ENCODE measurements around the gene SHC4. TPM values are rescaled to one million over a fixed set of nuclear protein-coding genes. Genes with fewer than 3 reads are reported as not detected.

The SHC4 gene
- total and polyA plus RNA-seq, 2 of the 13 experiments (the other 11 are each of a cell fraction or from before 2014, with no cell fraction given): 0.04 TPM; not detected in 1

DNA sequence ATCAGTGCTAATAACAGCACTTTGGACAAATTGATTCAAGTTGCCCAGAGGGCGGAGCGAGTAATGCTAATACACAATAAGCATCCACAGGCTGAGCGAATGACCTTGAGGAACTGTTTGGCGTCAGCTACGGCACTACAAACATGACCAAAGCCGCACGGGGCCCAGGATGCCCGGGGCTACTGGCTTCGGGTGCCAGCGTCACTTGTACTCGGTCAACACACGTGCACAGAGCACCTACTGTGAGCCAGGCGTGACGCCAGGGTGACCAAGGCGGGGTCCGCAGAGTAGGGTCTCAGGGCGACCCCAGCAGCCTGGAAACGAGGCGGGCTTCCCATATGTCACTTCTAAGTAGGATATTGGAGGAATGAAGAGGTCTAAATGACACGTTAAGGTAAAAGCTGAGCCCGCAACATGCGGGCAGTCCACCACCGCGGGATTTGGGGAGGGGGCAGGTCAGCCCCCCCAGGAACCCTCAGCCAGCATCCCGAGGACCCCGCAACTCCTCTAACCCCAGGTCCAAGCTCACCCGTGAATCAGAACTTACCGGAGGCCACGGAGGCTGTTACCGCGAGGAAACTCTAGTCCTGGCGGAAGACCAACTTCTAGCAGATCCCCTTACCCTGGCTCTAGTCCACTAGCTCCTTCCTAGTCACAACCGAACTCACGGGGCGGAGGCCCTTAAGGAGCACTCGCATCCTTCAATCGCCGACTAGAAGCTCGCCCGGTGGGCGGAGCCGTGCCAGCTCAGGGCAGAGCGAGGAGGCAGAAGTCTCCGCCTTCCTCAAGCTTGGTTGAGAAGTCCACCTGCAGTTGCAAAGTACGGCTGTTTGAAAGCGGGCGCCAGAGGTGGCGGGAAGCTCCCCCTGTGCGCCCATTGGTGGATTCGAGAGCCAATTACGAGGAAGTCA, 153.1 kb downstream of the SHC4 start, which contains the start of gene CEP152 (continued):
- TF ChIP-seq ZNF607 (CRISPR knock-in tag; IDR thresholded peaks at IDR 0.05; ENCODE audit: borderline replicate concordance) (0 out of 2 replicates have a peak, but pooled peaks have one; percentile 44), ZNF234 (CRISPR knock-in tag; conservative IDR thresholded peaks at IDR 0.05) (no peak), STAG1 (CRISPR knock-in tag; IDR thresholded peaks at IDR 0.05) (no peak), ZNF777 (CRISPR knock-in tag; IDR thresholded peaks at IDR 0.05) (no peak), KLF16 (CRISPR knock-in tag; IDR thresholded peaks at IDR 0.05) (peak in 1 of 2 experiments; percentile 86; a peak in 2 of 4 replicates), ATF7-NPFF (CRISPR knock-in tag; IDR thresholded peaks at IDR 0.05; ENCODE audit: low read depth) (peak; percentile 56; the same call in 1 of the 2 replicates), ZNF614 (CRISPR knock-in tag; IDR thresholded peaks at IDR 0.05; ENCODE audit: borderline replicate concordance) (no peak), ZNF543 (CRISPR knock-in tag; IDR thresholded peaks at IDR 0.05) (peak; percentile 53; the same call in 1 of the 2 replicates)
- TF ChIP-seq, protein P1, sequence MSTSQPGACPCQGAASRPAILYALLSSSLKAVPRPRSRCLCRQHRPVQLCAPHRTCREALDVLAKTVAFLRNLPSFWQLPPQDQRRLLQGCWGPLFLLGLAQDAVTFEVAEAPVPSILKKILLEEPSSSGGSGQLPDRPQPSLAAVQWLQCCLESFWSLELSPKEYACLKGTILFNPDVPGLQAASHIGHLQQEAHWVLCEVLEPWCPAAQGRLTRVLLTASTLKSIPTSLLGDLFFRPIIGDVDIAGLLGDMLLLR (CRISPR knock-in tag; IDR thresholded peaks at IDR 0.05): no peak
- TF ChIP-seq, protein P2, sequence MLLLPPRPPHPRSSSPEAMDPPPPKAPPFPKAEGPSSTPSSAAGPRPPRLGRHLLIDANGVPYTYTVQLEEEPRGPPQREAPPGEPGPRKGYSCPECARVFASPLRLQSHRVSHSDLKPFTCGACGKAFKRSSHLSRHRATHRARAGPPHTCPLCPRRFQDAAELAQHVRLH (CRISPR knock-in tag; IDR thresholded peaks at IDR 0.05; ENCODE audit: borderline replicate concordance, low read depth): peak; percentile 54; the same call in 1 of the 2 replicates
- TF ChIP-seq, protein P3, sequence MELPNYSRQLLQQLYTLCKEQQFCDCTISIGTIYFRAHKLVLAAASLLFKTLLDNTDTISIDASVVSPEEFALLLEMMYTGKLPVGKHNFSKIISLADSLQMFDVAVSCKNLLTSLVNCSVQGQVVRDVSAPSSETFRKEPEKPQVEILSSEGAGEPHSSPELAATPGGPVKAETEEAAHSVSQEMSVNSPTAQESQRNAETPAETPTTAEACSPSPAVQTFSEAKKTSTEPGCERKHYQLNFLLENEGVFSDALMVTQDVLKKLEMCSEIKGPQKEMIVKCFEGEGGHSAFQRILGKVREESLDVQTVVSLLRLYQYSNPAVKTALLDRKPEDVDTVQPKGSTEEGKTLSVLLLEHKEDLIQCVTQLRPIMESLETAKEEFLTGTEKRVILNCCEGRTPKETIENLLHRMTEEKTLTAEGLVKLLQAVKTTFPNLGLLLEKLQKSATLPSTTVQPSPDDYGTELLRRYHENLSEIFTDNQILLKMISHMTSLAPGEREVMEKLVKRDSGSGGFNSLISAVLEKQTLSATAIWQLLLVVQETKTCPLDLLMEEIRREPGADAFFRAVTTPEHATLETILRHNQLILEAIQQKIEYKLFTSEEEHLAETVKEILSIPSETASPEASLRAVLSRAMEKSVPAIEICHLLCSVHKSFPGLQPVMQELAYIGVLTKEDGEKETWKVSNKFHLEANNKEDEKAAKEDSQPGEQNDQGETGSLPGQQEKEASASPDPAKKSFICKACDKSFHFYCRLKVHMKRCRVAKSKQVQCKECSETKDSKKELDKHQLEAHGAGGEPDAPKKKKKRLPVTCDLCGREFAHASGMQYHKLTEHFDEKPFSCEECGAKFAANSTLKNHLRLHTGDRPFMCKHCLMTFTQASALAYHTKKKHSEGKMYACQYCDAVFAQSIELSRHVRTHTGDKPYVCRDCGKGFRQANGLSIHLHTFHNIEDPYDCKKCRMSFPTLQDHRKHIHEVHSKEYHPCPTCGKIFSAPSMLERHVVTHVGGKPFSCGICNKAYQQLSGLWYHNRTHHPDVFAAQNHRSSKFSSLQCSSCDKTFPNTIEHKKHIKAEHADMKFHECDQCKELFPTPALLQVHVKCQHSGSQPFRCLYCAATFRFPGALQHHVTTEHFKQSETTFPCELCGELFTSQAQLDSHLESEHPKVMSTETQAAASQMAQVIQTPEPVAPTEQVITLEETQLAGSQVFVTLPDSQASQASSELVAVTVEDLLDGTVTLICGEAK (IDR thresholded peaks at IDR 0.05): no peak
- TF ChIP-seq, protein P3 (CRISPR knock-in tag; IDR thresholded peaks at IDR 0.05): 0 out of 2 replicates have a peak, but pooled peaks have one; percentile 20
- TF ChIP-seq, protein P4, sequence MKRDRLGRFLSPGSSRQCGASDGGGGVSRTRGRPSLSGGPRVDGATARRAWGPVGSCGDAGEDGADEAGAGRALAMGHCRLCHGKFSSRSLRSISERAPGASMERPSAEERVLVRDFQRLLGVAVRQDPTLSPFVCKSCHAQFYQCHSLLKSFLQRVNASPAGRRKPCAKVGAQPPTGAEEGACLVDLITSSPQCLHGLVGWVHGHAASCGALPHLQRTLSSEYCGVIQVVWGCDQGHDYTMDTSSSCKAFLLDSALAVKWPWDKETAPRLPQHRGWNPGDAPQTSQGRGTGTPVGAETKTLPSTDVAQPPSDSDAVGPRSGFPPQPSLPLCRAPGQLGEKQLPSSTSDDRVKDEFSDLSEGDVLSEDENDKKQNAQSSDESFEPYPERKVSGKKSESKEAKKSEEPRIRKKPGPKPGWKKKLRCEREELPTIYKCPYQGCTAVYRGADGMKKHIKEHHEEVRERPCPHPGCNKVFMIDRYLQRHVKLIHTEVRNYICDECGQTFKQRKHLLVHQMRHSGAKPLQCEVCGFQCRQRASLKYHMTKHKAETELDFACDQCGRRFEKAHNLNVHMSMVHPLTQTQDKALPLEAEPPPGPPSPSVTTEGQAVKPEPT (CRISPR knock-in tag; IDR thresholded peaks at IDR 0.05; ENCODE audit: low read depth): no peak
- TF ChIP-seq, protein P5, sequence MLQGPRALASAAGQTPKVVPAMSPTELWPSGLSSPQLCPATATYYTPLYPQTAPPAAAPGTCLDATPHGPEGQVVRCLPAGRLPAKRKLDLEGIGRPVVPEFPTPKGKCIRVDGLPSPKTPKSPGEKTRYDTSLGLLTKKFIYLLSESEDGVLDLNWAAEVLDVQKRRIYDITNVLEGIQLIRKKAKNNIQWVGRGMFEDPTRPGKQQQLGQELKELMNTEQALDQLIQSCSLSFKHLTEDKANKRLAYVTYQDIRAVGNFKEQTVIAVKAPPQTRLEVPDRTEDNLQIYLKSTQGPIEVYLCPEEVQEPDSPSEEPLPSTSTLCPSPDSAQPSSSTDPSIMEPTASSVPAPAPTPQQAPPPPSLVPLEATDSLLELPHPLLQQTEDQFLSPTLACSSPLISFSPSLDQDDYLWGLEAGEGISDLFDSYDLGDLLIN (CRISPR knock-in tag; IDR thresholded peaks at IDR 0.05; ENCODE audit: borderline replicate concordance): peak; percentile 72; the same call in 1 of the 2 replicates
